Smooth muscle cell (in vitro differentiated cells): ENCODE data around the gene PPIL6. TPM values are rescaled to one million over a fixed set of nuclear protein-coding genes. Genes with fewer than 3 reads are reported as not detected.
A peak's percentile ranks its signal among the peaks of the same experiment; 100 is the strongest.

ENCODE experiments used
- DNase-seq: peaks from one replicate; lab custom pipeline; 2025; ENCODE audit not compliant: unreplicated experiment; lab: John Stamatoyannopoulos, UW
- H2AFZ ChIP-seq: fragments of 200-600 bp; sonication (generic); 2 replicates; pipeline ENCODE4 v1.6.0; 2016; ENCODE audit warnings: antibody characterized with exemption, low read depth, mild to moderate bottlenecking
- H3F3A ChIP-seq: fragments of 200-600 bp; sonication (generic); 2 replicates; pipeline ENCODE4 v1.6.0; 2017; ENCODE audit warnings: antibody characterized with exemption, low read depth
- H3K27ac ChIP-seq: fragments of 200-600 bp; sonication (generic); 2 replicates; pipeline ENCODE4 v1.5.1; 2016; ENCODE audit warnings: low read depth, mild to moderate bottlenecking
- H3K27me3 ChIP-seq: fragments of 200-600 bp; sonication (generic); 2 replicates; pipeline ENCODE4 v1.6.1; 2016; ENCODE audit warnings: low read depth, mild to moderate bottlenecking
- H3K36me3 ChIP-seq: fragments of 200-600 bp; sonication (generic); 2 replicates; pipeline ENCODE4 v1.5.1; 2016; ENCODE audit warnings: low read depth
- H3K4me1 ChIP-seq: fragments of 200-600 bp; sonication (generic); 2 replicates; pipeline ENCODE4 v1.5.1; 2016; ENCODE audit warnings: low read depth
- H3K4me2 ChIP-seq: fragments of 200-600 bp; sonication (generic); 2 replicates; pipeline ENCODE4 v1.6.0; 2016; ENCODE audit warnings: mild to moderate bottlenecking
- H3K4me3 ChIP-seq: fragments of 200-600 bp; sonication (generic); 2 replicates; pipeline ENCODE4 v1.5.1; 2016; ENCODE audit warnings: mild to moderate bottlenecking
- H3K79me2 ChIP-seq: fragments of 200-600 bp; sonication (generic); 2 replicates; pipeline ENCODE4 v1.6.0; 2016; ENCODE audit warnings: low read depth, mild to moderate bottlenecking
- H3K9ac ChIP-seq: fragments of 200-600 bp; sonication (generic); 2 replicates; pipeline ENCODE4 v1.6.0; 2016; ENCODE audit warnings: low read depth
- H3K9me3 ChIP-seq: fragments of 200-600 bp; sonication (generic); replicated peaks from 2 replicates; pipeline ENCODE4 v1.5.1; 2016; ENCODE audit warnings: low read depth
- H4K20me1 ChIP-seq: fragments of 200-600 bp; sonication (generic); 2 replicates; pipeline ENCODE4 v1.6.0; 2016; ENCODE audit warnings: low read depth
- CTCF ChIP-seq: fragments of 200-600 bp; sonication (generic); IDR thresholded peaks from 2 replicates; pipeline ENCODE4 v1.5.1; 2017; ENCODE audit warnings: borderline replicate concordance, mild to moderate bottlenecking, antibody characterized with exemption; ENCODE audit not compliant: insufficient read depth, poor library complexity, severe bottlenecking
- WGBS: methylation state at CpG from one replicate; pipeline ENCODE4 v1.1.7; 2016; ENCODE audit warnings: low lambda C conversion rate; 5-methylcytosine and 5-hydroxymethylcytosine counted together
- polyA plus RNA-seq: library from polyadenylated mRNA; unstranded; fragments of >200 nt; fragmentation: Nextera tagmentation; extraction: Ambion mirVana; gene quantifications from 2 replicates; pipeline ENCODE4 v1.2.1, GENCODE V29; 2016
- total RNA-seq: library from RNA; depleted of rRNA; stranded (reverse); fragments of >200 nt; gene quantifications from 2 replicates; pipeline ENCODE4 v1.2.3, GENCODE V29; 2014

PPIL6 gene
- total and polyA plus RNA-seq, 2 experiments from 2014 or later, result 1.3 to 1.7 TPM

GRCh38 chr6:109389650-109390274 lies 50.7 kb downstream of the PPIL6 start:
- 89% methylated on average over 6 of the region's 6 CpGs for WGBS
- Histone ChIP-seq H3K36me3 (no peaks in the 10 kb centered on the region), H2AFZ (no peak overlapping the region), H3K9me3 (no peaks in the 10 kb centered on the region), H3K4me1 (no peaks in the 10 kb centered on the region), H4K20me1 (no peaks in the 10 kb centered on the region), H3K79me2 (no peaks in the 10 kb centered on the region), H3K27ac (no peak overlapping the region), H3K27me3 (no peaks in the 10 kb centered on the region), H3K4me2 (no peak overlapping the region), H3K9ac (no peak overlapping the region), H3F3A (no peaks in the 10 kb centered on the region), H3K4me3 (no peak overlapping the region)
- no peak for DNase-seq
- no peak for TF ChIP-seq CTCF

GRCh38 chr6:109388265-109388664 lies 52.2 kb downstream of the PPIL6 start:
- Histone ChIP-seq H3K4me3 (no peak overlapping the region), H3K27ac (no peak overlapping the region), H3K4me2 (no peak overlapping the region), H2AFZ (no peak overlapping the region), H3K27me3 (no peaks in the 10 kb centered on the region), H3K9ac (no peak overlapping the region), H3F3A (no peaks in the 10 kb centered on the region), H3K36me3 (no peaks in the 10 kb centered on the region), H4K20me1 (no peaks in the 10 kb centered on the region), H3K4me1 (peaks cover 6% of the 10 kb centered on the region), H3K79me2 (no peaks in the 10 kb centered on the region), H3K9me3 (no peaks in the 10 kb centered on the region)
- no peak for DNase-seq
- WGBS, result 81% methylated on average over 1 of the region's 1 CpG
- TF ChIP-seq CTCF, result no peak

- no peaks in the 10 kb centered on the region for H3K36me3 ChIP-seq
- peak overlapping the region; percentile 98 for H3K9ac ChIP-seq
- peaks cover 33% of the 10 kb centered on the region for H3K79me2 ChIP-seq
- H3F3A ChIP-seq, result no peaks in the 10 kb centered on the region
- H3K27ac ChIP-seq, result peak overlapping the region; percentile 98
- H3K4me2 ChIP-seq, result peak overlapping the region; percentile 93
- H2AFZ ChIP-seq, result peak overlapping the region; percentile 87
- H3K27me3 ChIP-seq, result no peaks in the 10 kb centered on the region
- H3K4me3 ChIP-seq, result peak overlapping the region; percentile 62
- peaks cover 26% of the 10 kb centered on the region for H3K4me1 ChIP-seq
- H4K20me1 ChIP-seq, result peaks cover 33% of the 10 kb centered on the region
- no peak for TF ChIP-seq CTCF
- no peaks in the 10 kb centered on the region for H3K9me3 ChIP-seq
- 31% methylated on average over 5 of the region's 5 CpGs for WGBS
- no peak for DNase-seq
These were observed 56.9 kb downstream of the PPIL6 start for GRCh38 chr6:109383438-109383940.
